Uterus (tissue), 2 donors: ENCODE data around the gene ZNF70.

ENCODE experiments used
- POLR2A ChIP-seq, 2 donors: fragments of 450-650 bp; IDR thresholded peaks; one replicate each; pipeline ENCODE4 v1.6.1; 2016; ENCODE audit warnings: antibody characterized with exemption in 2 of 2, mild to moderate bottlenecking in 1 of 2, moderate library complexity in 1 of 2
- TF ChIP-seq, protein P1 (sequence below), 4 experiments: fragments of 200-600 bp in 2 of 4; fragments of 450-650 bp in 2 of 4; sonication (generic) in 2 of 4; IDR thresholded peaks; one replicate each; pipeline ENCODE4 v1.5.1; 2016 to 2019; ENCODE audit warnings: antibody characterized with exemption in 4 of 4, mild to moderate bottlenecking in 2 of 4, moderate library complexity in 1 of 4

DNA sequence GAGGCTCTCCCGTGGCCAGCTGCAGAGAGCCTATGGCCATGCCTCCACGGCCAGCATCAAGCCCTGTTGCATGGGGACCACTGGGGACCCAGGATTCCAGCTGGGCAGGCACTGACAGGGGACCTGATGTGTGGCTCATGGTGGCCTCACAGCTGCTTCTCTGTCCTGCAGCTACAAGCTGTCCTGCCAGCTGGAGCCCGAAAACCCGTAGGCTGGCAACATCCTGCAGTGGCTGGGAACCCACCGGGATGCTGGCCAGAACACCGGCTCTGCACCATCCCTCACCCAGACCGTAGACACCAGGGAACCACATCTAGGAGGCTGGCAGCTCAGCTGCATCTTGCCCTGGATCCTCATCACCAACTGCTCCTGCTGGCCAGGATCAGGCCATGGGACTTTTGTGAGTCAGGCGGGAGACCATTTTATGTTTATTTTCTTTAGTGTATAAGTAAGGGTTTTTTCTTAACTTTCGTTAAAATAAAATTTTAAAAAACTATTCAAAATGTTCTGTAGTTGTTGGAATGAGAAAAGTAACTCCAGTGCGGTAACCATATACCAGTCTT is 52.2 kb downstream of the ZNF70 start:
- TF ChIP-seq POLR2A (IDR thresholded peaks at IDR 0.05), result no peak
- TF ChIP-seq, protein P1, sequence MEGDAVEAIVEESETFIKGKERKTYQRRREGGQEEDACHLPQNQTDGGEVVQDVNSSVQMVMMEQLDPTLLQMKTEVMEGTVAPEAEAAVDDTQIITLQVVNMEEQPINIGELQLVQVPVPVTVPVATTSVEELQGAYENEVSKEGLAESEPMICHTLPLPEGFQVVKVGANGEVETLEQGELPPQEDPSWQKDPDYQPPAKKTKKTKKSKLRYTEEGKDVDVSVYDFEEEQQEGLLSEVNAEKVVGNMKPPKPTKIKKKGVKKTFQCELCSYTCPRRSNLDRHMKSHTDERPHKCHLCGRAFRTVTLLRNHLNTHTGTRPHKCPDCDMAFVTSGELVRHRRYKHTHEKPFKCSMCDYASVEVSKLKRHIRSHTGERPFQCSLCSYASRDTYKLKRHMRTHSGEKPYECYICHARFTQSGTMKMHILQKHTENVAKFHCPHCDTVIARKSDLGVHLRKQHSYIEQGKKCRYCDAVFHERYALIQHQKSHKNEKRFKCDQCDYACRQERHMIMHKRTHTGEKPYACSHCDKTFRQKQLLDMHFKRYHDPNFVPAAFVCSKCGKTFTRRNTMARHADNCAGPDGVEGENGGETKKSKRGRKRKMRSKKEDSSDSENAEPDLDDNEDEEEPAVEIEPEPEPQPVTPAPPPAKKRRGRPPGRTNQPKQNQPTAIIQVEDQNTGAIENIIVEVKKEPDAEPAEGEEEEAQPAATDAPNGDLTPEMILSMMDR (IDR thresholded peaks at IDR 0.05), result no peak
